Liver (tissue), 9 donors: Measurements from ENCODE around the gene SARM1. TPM values are rescaled to one million over a fixed set of nuclear protein-coding genes. Genes with fewer than 3 reads are reported as not detected.

Experiments
- DNase-seq: peaks from one replicate; pipeline ENCODE4 v3.0.0-alpha.2; 2017; ENCODE audit warnings: low spot score
- H3K27ac ChIP-seq, 2 donors: one replicate each; pipeline ENCODE4 v1.7.0; 2013; ENCODE audit warnings: inconsistent platforms in 2 of 2, low read length in 2 of 2, control low read depth in 1 of 2, low read depth in 1 of 2, mild to moderate bottlenecking in 1 of 2
- H3K27me3 ChIP-seq, 4 donors: one replicate each; pipeline versions ENCODE4 v1.6.1 to v1.7.0; 2013; ENCODE audit warnings: low read length in 3 of 4, inconsistent platforms in 1 of 4, mild to moderate bottlenecking in 1 of 4, moderate library complexity in 1 of 4; ENCODE audit not compliant: control insufficient read depth in 4 of 4, insufficient read depth in 4 of 4
- H3K36me3 ChIP-seq, 4 donors: one replicate each; pipeline versions ENCODE4 v1.6.1 to v1.7.0; 2013; ENCODE audit warnings: low read length in 3 of 4, mild to moderate bottlenecking in 3 of 4, low read depth in 1 of 4, moderate library complexity in 1 of 4; ENCODE audit not compliant: control insufficient read depth in 4 of 4, insufficient read depth in 3 of 4
- H3K4me1 ChIP-seq, 4 donors: one replicate each; pipeline versions ENCODE4 v1.6.1 to v1.7.0; 2013; ENCODE audit warnings: low read length in 3 of 4, mild to moderate bottlenecking in 3 of 4, moderate library complexity in 1 of 4; ENCODE audit not compliant: control insufficient read depth in 4 of 4, insufficient read depth in 4 of 4
- H3K4me3 ChIP-seq, 3 donors: one replicate each; pipeline versions ENCODE4 v1.6.1 to v1.7.0; 2013; ENCODE audit warnings: low read length in 3 of 3, control low read depth in 1 of 3, low read depth in 1 of 3, mild to moderate bottlenecking in 1 of 3
- H3K9ac ChIP-seq, 2 donors: one replicate each; pipeline ENCODE4 v1.7.0; 2013; ENCODE audit warnings: low read length in 2 of 2, mild to moderate bottlenecking in 2 of 2, moderate library complexity in 2 of 2, control low read depth in 1 of 2, low read depth in 1 of 2
- H3K9me3 ChIP-seq, 4 donors: one replicate each; pipeline versions ENCODE4 v1.6.1 to v1.7.0; 2013; ENCODE audit warnings: low read length in 3 of 4; ENCODE audit not compliant: control insufficient read depth in 4 of 4
- EGR1 ChIP-seq, 2 donors: IDR thresholded peaks; 2 replicates each; pipeline ENCODE4 v1.6.1; 2016 to 2018; ENCODE audit warnings: antibody characterized with exemption in 2 of 2, low read depth in 2 of 2
- FOXA1 ChIP-seq: IDR thresholded peaks from 2 replicates; pipeline ENCODE4 v1.6.1; 2016; ENCODE audit warnings: antibody characterized with exemption
- FOXA2 ChIP-seq: IDR thresholded peaks from 2 replicates; pipeline ENCODE4 v1.6.1; 2016; ENCODE audit warnings: antibody characterized with exemption
- GABPA ChIP-seq, 2 donors: IDR thresholded peaks in 1 of 2; conservative IDR thresholded peaks in 1 of 2; 2 replicates each; pipeline ENCODE4 v1.6.1; 2016; ENCODE audit warnings: antibody characterized with exemption in 2 of 2, mild to moderate bottlenecking in 1 of 2, moderate library complexity in 1 of 2
- HNF4A ChIP-seq, 2 donors: conservative IDR thresholded peaks; 2 replicates each; pipeline ENCODE4 v1.6.1; 2016; ENCODE audit warnings: antibody characterized with exemption in 2 of 2, mild to moderate bottlenecking in 2 of 2
- HNF4G ChIP-seq: IDR thresholded peaks from 2 replicates; pipeline ENCODE4 v1.6.1; 2016; ENCODE audit warnings: antibody characterized with exemption
- JUND ChIP-seq, 2 donors: IDR thresholded peaks; 2 replicates each; pipeline ENCODE4 v1.6.1; 2016; ENCODE audit warnings: antibody characterized with exemption in 2 of 2
- NR2F2 ChIP-seq: IDR thresholded peaks from 2 replicates; pipeline ENCODE4 v1.6.1; 2016; ENCODE audit warnings: antibody characterized with exemption
- RAD21 ChIP-seq, 2 donors: IDR thresholded peaks; 2 replicates each; pipeline ENCODE4 v1.6.1; 2016; ENCODE audit warnings: antibody characterized with exemption in 2 of 2, mild to moderate bottlenecking in 2 of 2
- RXRA ChIP-seq, 2 donors: IDR thresholded peaks; 2 replicates each; pipeline ENCODE4 v1.6.1; 2017 to 2018; ENCODE audit warnings: antibody characterized with exemption in 2 of 2, mild to moderate bottlenecking in 1 of 2
- TAF1 ChIP-seq: conservative IDR thresholded peaks from 2 replicates; pipeline ENCODE4 v1.6.1; 2016; ENCODE audit warnings: antibody characterized with exemption, mild to moderate bottlenecking
- YY1 ChIP-seq: IDR thresholded peaks from 2 replicates; pipeline ENCODE4 v1.6.1; 2016; ENCODE audit warnings: antibody characterized with exemption, mild to moderate bottlenecking
- WGBS: extraction: QIAGEN DNeasy Blood & Tissue Kit; methylation state at CpG from one replicate; pipeline ENCODE4 v1.1.7; 2013; 5-methylcytosine and 5-hydroxymethylcytosine counted together
- polyA plus RNA-seq, 2 donors: library from polyadenylated mRNA; stranded (reverse) in 1 of 2; unstranded in 1 of 2; fragments of 200-250 nt in 1 of 2; fragments of >200 nt in 1 of 2; fragmentation: Nextera tagmentation in 1 of 2; extraction: Ambion mirVana in 1 of 2; gene quantifications; one replicate each; pipeline versions ENCODE4 v1.2.1 to v1.2.3, GENCODE V29; 2013 to 2015
- total RNA-seq, 2 donors: library from RNA; depleted of rRNA; stranded (reverse); fragments of >200 nt; gene quantifications; one replicate each; pipeline ENCODE4 v1.2.3, GENCODE V29; 2014
- TF ChIP-seq, protein P1 (sequence below): IDR thresholded peaks from 2 replicates; pipeline ENCODE4 v1.6.1; 2016; ENCODE audit warnings: antibody characterized with exemption, mild to moderate bottlenecking
- TF ChIP-seq, protein P2 (sequence below): IDR thresholded peaks from 2 replicates; pipeline ENCODE4 v1.6.1; 2016; ENCODE audit warnings: antibody characterized with exemption
- TF ChIP-seq, protein P3 (sequence below): fragments of 150-350 bp; IDR thresholded peaks from 2 replicates; pipeline ENCODE4 v1.5.1; 2017; ENCODE audit warnings: improper control_type of control experiment, low read depth, low read length; ENCODE audit not compliant: missing input control
- donor health status: healthy.
- donor health status: healthy.
- donor health status: healthy.
- donor health status: healthy.
- donor health status: healthy.

Gene SARM1
- total and polyA plus RNA-seq, 4 donors = 2.4 to 5.4 (median 5.1) TPM

DNA sequence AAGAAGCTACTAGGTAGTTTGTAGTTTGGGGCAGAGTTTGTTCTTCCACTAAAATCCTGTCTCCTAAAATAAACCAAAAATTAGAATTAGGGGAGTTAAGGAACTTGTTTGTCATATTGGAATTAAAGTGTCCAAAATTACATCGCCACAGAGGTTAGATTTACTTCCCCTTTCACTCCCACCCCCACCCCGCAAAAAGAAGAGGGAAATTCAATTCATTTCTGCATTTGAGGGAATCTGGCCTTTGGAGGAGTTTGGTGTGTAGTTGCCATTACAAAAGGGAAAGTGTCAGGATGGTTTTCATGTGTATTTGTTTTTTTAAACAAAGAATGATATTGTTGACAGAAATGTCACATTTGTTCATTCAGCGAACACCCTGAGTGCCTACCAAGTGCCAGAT lies 46.7 kb upstream of the SARM1 start:
- TF ChIP-seq, protein P1, sequence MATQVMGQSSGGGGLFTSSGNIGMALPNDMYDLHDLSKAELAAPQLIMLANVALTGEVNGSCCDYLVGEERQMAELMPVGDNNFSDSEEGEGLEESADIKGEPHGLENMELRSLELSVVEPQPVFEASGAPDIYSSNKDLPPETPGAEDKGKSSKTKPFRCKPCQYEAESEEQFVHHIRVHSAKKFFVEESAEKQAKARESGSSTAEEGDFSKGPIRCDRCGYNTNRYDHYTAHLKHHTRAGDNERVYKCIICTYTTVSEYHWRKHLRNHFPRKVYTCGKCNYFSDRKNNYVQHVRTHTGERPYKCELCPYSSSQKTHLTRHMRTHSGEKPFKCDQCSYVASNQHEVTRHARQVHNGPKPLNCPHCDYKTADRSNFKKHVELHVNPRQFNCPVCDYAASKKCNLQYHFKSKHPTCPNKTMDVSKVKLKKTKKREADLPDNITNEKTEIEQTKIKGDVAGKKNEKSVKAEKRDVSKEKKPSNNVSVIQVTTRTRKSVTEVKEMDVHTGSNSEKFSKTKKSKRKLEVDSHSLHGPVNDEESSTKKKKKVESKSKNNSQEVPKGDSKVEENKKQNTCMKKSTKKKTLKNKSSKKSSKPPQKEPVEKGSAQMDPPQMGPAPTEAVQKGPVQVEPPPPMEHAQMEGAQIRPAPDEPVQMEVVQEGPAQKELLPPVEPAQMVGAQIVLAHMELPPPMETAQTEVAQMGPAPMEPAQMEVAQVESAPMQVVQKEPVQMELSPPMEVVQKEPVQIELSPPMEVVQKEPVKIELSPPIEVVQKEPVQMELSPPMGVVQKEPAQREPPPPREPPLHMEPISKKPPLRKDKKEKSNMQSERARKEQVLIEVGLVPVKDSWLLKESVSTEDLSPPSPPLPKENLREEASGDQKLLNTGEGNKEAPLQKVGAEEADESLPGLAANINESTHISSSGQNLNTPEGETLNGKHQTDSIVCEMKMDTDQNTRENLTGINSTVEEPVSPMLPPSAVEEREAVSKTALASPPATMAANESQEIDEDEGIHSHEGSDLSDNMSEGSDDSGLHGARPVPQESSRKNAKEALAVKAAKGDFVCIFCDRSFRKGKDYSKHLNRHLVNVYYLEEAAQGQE = no peak
- TF ChIP-seq EGR1 (IDR thresholded peaks at IDR 0.05; ENCODE audit: low read depth in 2 of 2) (no peak), YY1 (no peak)
- 81% methylated on average over 3 of the region's 3 CpGs for WGBS
- DNase-seq = no peak
- Histone ChIP-seq H3K4me3 (peak overlapping the region in 1 of 3 donors; percentile 3), H3K27ac (peak overlapping the region in 1 of 2 donors; percentile 39), H3K4me1 (peaks cover 6 to 45% (median 36%) of the 10 kb centered on the region in 4 donors), H3K9ac (no peak overlapping the region), H3K9me3 (no peaks in the 10 kb centered on the region), H3K36me3 (peaks cover 0 to 25% (median 9%) of the 10 kb centered on the region in 4 donors), H3K27me3 (no peaks in the 10 kb centered on the region)

DNA sequence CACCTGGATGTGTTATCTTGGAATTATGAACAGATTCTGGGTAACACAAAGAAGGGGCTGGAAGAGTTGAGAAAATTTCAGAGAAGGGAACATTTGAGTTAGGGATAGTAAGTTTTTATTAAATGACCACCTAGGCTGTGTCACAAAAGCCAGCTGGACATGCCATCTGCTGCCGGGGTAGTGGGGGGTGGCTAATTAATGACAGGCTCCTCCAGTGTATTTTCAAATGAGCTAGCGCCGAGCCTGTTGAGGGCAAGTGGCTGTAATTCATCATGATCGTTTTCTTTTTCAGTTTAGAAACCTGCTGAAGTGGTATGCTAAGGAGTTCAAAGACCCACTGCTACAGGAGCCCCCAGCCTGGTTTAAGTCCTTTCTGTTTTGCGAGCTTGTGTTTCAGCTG lies 46.3 kb upstream of the SARM1 start:
- peaks cover 6 to 41% (median 32%) of the 10 kb centered on the region in 4 donors for H3K4me1 ChIP-seq
- WGBS = 87% methylated on average over 5 of the region's 5 CpGs
- DNase-seq = no peak

DNA sequence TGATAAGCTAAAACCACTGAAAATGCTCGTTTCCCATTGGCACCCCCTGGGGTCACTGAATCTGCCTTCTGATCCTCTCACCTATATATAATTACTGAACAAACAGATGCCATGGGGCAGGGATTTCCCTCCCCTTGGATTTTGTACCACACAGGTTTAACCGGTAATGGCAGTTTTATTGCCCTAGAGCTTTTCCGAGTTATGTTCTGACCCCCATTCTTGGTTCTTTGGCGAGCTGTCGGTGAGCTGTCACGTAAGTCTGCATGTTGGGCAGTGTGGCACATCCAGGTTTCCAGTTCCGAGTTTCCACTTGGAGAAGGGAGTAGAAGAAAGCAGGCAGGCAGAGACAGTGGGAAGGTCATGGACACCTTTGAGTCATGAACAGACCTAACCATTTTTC lies 45.4 kb upstream of the SARM1 start:
- H3K27me3 ChIP-seq = no peaks in the 10 kb centered on the region
- peaks cover 0 to 28% (median 11%) of the 10 kb centered on the region in 4 donors for H3K36me3 ChIP-seq
- WGBS = 75% methylated on average over 7 of the region's 7 CpGs
- no peaks in the 10 kb centered on the region for H3K9me3 ChIP-seq
- H3K9ac ChIP-seq = no peak overlapping the region
- no peak overlapping the region for H3K4me3 ChIP-seq
- TF ChIP-seq JUND (IDR thresholded peaks at IDR 0.05) = no peak
- TF ChIP-seq, protein P2, sequence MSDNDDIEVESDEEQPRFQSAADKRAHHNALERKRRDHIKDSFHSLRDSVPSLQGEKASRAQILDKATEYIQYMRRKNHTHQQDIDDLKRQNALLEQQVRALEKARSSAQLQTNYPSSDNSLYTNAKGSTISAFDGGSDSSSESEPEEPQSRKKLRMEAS = no peak
- TF ChIP-seq YY1 = no peak
- TF ChIP-seq HNF4A (conservative IDR thresholded peaks at IDR 0.05) = no peak
- TF ChIP-seq FOXA2 = no peak
- TF ChIP-seq, protein P3, sequence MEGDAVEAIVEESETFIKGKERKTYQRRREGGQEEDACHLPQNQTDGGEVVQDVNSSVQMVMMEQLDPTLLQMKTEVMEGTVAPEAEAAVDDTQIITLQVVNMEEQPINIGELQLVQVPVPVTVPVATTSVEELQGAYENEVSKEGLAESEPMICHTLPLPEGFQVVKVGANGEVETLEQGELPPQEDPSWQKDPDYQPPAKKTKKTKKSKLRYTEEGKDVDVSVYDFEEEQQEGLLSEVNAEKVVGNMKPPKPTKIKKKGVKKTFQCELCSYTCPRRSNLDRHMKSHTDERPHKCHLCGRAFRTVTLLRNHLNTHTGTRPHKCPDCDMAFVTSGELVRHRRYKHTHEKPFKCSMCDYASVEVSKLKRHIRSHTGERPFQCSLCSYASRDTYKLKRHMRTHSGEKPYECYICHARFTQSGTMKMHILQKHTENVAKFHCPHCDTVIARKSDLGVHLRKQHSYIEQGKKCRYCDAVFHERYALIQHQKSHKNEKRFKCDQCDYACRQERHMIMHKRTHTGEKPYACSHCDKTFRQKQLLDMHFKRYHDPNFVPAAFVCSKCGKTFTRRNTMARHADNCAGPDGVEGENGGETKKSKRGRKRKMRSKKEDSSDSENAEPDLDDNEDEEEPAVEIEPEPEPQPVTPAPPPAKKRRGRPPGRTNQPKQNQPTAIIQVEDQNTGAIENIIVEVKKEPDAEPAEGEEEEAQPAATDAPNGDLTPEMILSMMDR = no peak
- TF ChIP-seq EGR1 (IDR thresholded peaks at IDR 0.05; ENCODE audit: low read depth in 2 of 2) = no peak
- TF ChIP-seq HNF4G = no peak
- TF ChIP-seq, protein P1 = no peak
- TF ChIP-seq RXRA (IDR thresholded peaks at IDR 0.05) = no peak
- no peak for TF ChIP-seq NR2F2
- no peak for TF ChIP-seq FOXA1
- no peak for TF ChIP-seq TAF1
- TF ChIP-seq RAD21 (IDR thresholded peaks at IDR 0.05) = no peak
- no peak for DNase-seq
- peaks cover 6 to 32% (median 26%) of the 10 kb centered on the region in 4 donors for H3K4me1 ChIP-seq
- no peak overlapping the region for H3K27ac ChIP-seq

More for the DNA sequence above, 46.3 kb upstream of the SARM1 start:
- peaks cover 0 to 25% (median 9%) of the 10 kb centered on the region in 4 donors for H3K36me3 ChIP-seq
- no peaks in the 10 kb centered on the region for H3K27me3 ChIP-seq
- no peak overlapping the region for H3K9ac ChIP-seq
- no peaks in the 10 kb centered on the region for H3K9me3 ChIP-seq
- H3K4me3 ChIP-seq = no peak overlapping the region
- TF ChIP-seq NR2F2 (no peak), RXRA (IDR thresholded peaks at IDR 0.05) (no peak), EGR1 (IDR thresholded peaks at IDR 0.05; ENCODE audit: low read depth in 2 of 2) (no peak), JUND (IDR thresholded peaks at IDR 0.05) (no peak), GABPA (IDR thresholded peaks at IDR 0.05 in 1 of 2, conservative IDR thresholded peaks at IDR 0.05 in 1 of 2) (no peak)
- H3K27ac ChIP-seq = no peak overlapping the region
